GM23338 (cell line): ENCODE measurements around the gene CTAGE9. TPM values are rescaled to one million over a fixed set of nuclear protein-coding genes. Genes with fewer than 3 reads are reported as not detected.

ENCODE experiments used
- ATAC-seq: fragments of 200-7000 bp; cut with Tn5 transposase; 3 replicates; pipeline ENCODE4 v1.9.1; 2020
- DNase-seq: peaks from one replicate; pipeline ENCODE4 v3.0.0-alpha.2; 2015; ENCODE audit warnings: low spot score
- H2AFZ ChIP-seq: fragments of 200-600 bp; sonication (generic); 2 replicates; pipeline ENCODE4 v1.8.0; 2016; ENCODE audit warnings: antibody characterized with exemption, mild to moderate bottlenecking, moderate library complexity
- H3F3A ChIP-seq: fragments of 200-600 bp; sonication (generic); replicated peaks from 2 replicates; pipeline ENCODE4 v1.8.0; 2017; ENCODE audit warnings: antibody characterized with exemption, mixed run types, low read depth
- H3K27ac ChIP-seq: fragments of 200-600 bp; sonication (generic); 2 replicates; pipeline ENCODE4 v1.6.1; 2016; ENCODE audit warnings: low read depth
- H3K27me3 ChIP-seq: fragments of 200-600 bp; sonication (generic); 2 replicates; pipeline ENCODE4 v1.8.0; 2016; ENCODE audit warnings: mild to moderate bottlenecking, mixed run types, moderate library complexity; ENCODE audit not compliant: insufficient read depth
- H3K36me3 ChIP-seq: fragments of 200-600 bp; sonication (generic); 2 replicates; pipeline ENCODE4 v1.8.0; 2016; ENCODE audit warnings: mild to moderate bottlenecking; ENCODE audit not compliant: insufficient read depth
- H3K4me1 ChIP-seq: fragments of 200-600 bp; sonication (generic); 2 replicates; pipeline ENCODE4 v1.8.0; 2016; ENCODE audit warnings: mild to moderate bottlenecking, moderate library complexity; ENCODE audit not compliant: insufficient read depth
- H3K4me2 ChIP-seq: fragments of 200-600 bp; sonication (generic); 2 replicates; pipeline ENCODE4 v1.7.1; 2017; ENCODE audit warnings: mixed run types
- H3K4me3 ChIP-seq: fragments of 200-600 bp; sonication (generic); 2 replicates; pipeline ENCODE4 v1.6.1; 2016; ENCODE audit warnings: mixed run types
- H3K79me2 ChIP-seq: fragments of 200-600 bp; sonication (generic); replicated peaks from 2 replicates; pipeline ENCODE4 v1.8.0; 2017; ENCODE audit warnings: mild to moderate bottlenecking; ENCODE audit not compliant: insufficient read depth
- H3K9me2 ChIP-seq: fragments of 200-600 bp; sonication (generic); 2 replicates; pipeline ENCODE4 v1.8.0; 2017; ENCODE audit not compliant: insufficient read depth
- H4K20me1 ChIP-seq: fragments of 200-600 bp; sonication (generic); replicated peaks from 2 replicates; pipeline ENCODE4 v1.8.0; 2017; ENCODE audit warnings: mild to moderate bottlenecking; ENCODE audit not compliant: insufficient read depth
- H3K27ac Mint-ChIP-seq: 2 replicates; pipeline ENCODE4 v1.8.0; 2020; ENCODE audit warnings: inconsistent platforms, mild to moderate bottlenecking, moderate library complexity, mixed read lengths
- H3K27me3 Mint-ChIP-seq: 3 replicates; pipeline ENCODE4 v1.8.0; 2022; ENCODE audit warnings: low read depth, mild to moderate bottlenecking, moderate library complexity, mixed read lengths, inconsistent platforms; ENCODE audit not compliant: insufficient read depth, poor library complexity
- H3K36me3 Mint-ChIP-seq: 3 replicates; pipeline ENCODE4 v1.8.0; 2021; ENCODE audit warnings: low read depth, mild to moderate bottlenecking, inconsistent platforms, moderate library complexity, mixed read lengths
- H3K4me1 Mint-ChIP-seq: 3 replicates; pipeline ENCODE4 v1.8.0; 2020; ENCODE audit warnings: mild to moderate bottlenecking, inconsistent platforms, mixed read lengths
- H3K4me3 Mint-ChIP-seq: 3 replicates; pipeline ENCODE4 v1.8.0; 2021; ENCODE audit warnings: moderate library complexity, mild to moderate bottlenecking, inconsistent platforms, mixed read lengths
- H3K9me3 Mint-ChIP-seq: 3 replicates; pipeline ENCODE4 v1.8.0; 2020; ENCODE audit warnings: moderate library complexity, mild to moderate bottlenecking, inconsistent platforms, mixed read lengths
- CREB1 ChIP-seq: fragments of 250-450 bp; sonication (Bioruptor Pico); IDR thresholded peaks from 2 replicates; pipeline ENCODE4 v1.5.0; 2020; ENCODE audit warnings: low read depth, mild to moderate bottlenecking, moderate library complexity
- EZH2 ChIP-seq: fragments of 200-600 bp; sonication (generic); IDR thresholded peaks from one replicate; pipeline ENCODE4 v1.8.0; 2017; ENCODE audit warnings: antibody characterized with exemption, mild to moderate bottlenecking, low read depth; ENCODE audit not compliant: unreplicated experiment
- EZH2phosphoT487 ChIP-seq: fragments of 200-600 bp; sonication (generic); IDR thresholded peaks from one replicate; pipeline ENCODE4 v1.8.1; 2018; ENCODE audit warnings: antibody characterized with exemption; ENCODE audit not compliant: unreplicated experiment
- JUNB ChIP-seq: IDR thresholded peaks from one replicate; pipeline ENCODE4 v1.6.1; 2016; ENCODE audit warnings: antibody characterized with exemption; ENCODE audit not compliant: unreplicated experiment
- NANOG ChIP-seq: IDR thresholded peaks from 2 replicates; pipeline ENCODE4 v1.6.1; 2016; ENCODE audit warnings: antibody characterized with exemption, borderline replicate concordance
- POLR2AphosphoS5 ChIP-seq: IDR thresholded peaks from 2 replicates; pipeline ENCODE4 v1.6.1; 2016; ENCODE audit warnings: antibody characterized with exemption, low read depth
- STAT1 ChIP-seq: IDR thresholded peaks from one replicate; pipeline ENCODE4 v1.6.1; 2016; ENCODE audit warnings: antibody characterized with exemption; ENCODE audit not compliant: unreplicated experiment
- ZNF331 ChIP-seq: fragments of 250-450 bp; sonication (Bioruptor Pico); IDR thresholded peaks from 2 replicates; pipeline ENCODE4 v1.5.0; 2020; ENCODE audit warnings: low read depth, mild to moderate bottlenecking, moderate library complexity
- polyA plus RNA-seq: library from polyadenylated mRNA; unstranded; fragments of >200 nt; fragmentation: Nextera tagmentation; extraction: Ambion mirVana; gene quantifications from 2 replicates; pipeline ENCODE4 v1.2.1, GENCODE V29; 2016
- total RNA-seq: library from RNA; depleted of rRNA; stranded (reverse); fragments of >200 nt; shearing (Covaris generic); gene quantifications from 2 replicates; pipeline ENCODE4 v1.2.3, GENCODE V29; 2014
- TF ChIP-seq, protein P1 (sequence below): fragments of 250-450 bp; sonication (Bioruptor Pico); IDR thresholded peaks from 2 replicates; pipeline ENCODE4 v1.5.0; 2020; ENCODE audit warnings: mild to moderate bottlenecking, moderate library complexity
- TF ChIP-seq, protein P2 (sequence below), 2 experiments: fragments of 200-600 bp in 1 of 2; sonication (generic) in 1 of 2; conservative IDR thresholded peaks; 2 replicates each; pipeline versions ENCODE4 v1.5.1 to v1.6.1; 2016 to 2017; ENCODE audit warnings: antibody characterized with exemption in 2 of 2, low read depth in 2 of 2, mild to moderate bottlenecking in 2 of 2, moderate library complexity in 1 of 2
- TF ChIP-seq, protein P3 (sequence below): IDR thresholded peaks from 2 replicates; pipeline ENCODE4 v1.6.1; 2016; ENCODE audit warnings: antibody characterized with exemption

Gene CTAGE9
- total and polyA plus RNA-seq, 2 experiments from 2014 or later, result 0.10 to 0.13 TPM

DNA sequence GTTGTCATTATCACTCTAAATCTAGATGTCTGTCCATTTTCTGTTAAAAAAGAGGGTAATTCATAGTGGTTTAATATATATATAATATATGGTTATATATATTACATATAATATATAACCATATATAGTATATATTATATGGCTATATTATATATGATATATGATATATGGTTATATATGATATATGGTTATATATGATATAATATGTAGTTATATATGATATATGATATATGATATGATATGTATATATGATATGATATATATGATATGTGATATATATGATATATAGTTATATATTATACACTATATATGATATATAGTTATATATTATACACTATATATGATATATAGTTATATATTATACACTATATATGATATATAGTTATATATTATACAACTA is 18.2 kb downstream of the CTAGE9 start (continued):
- TF ChIP-seq, protein P1, sequence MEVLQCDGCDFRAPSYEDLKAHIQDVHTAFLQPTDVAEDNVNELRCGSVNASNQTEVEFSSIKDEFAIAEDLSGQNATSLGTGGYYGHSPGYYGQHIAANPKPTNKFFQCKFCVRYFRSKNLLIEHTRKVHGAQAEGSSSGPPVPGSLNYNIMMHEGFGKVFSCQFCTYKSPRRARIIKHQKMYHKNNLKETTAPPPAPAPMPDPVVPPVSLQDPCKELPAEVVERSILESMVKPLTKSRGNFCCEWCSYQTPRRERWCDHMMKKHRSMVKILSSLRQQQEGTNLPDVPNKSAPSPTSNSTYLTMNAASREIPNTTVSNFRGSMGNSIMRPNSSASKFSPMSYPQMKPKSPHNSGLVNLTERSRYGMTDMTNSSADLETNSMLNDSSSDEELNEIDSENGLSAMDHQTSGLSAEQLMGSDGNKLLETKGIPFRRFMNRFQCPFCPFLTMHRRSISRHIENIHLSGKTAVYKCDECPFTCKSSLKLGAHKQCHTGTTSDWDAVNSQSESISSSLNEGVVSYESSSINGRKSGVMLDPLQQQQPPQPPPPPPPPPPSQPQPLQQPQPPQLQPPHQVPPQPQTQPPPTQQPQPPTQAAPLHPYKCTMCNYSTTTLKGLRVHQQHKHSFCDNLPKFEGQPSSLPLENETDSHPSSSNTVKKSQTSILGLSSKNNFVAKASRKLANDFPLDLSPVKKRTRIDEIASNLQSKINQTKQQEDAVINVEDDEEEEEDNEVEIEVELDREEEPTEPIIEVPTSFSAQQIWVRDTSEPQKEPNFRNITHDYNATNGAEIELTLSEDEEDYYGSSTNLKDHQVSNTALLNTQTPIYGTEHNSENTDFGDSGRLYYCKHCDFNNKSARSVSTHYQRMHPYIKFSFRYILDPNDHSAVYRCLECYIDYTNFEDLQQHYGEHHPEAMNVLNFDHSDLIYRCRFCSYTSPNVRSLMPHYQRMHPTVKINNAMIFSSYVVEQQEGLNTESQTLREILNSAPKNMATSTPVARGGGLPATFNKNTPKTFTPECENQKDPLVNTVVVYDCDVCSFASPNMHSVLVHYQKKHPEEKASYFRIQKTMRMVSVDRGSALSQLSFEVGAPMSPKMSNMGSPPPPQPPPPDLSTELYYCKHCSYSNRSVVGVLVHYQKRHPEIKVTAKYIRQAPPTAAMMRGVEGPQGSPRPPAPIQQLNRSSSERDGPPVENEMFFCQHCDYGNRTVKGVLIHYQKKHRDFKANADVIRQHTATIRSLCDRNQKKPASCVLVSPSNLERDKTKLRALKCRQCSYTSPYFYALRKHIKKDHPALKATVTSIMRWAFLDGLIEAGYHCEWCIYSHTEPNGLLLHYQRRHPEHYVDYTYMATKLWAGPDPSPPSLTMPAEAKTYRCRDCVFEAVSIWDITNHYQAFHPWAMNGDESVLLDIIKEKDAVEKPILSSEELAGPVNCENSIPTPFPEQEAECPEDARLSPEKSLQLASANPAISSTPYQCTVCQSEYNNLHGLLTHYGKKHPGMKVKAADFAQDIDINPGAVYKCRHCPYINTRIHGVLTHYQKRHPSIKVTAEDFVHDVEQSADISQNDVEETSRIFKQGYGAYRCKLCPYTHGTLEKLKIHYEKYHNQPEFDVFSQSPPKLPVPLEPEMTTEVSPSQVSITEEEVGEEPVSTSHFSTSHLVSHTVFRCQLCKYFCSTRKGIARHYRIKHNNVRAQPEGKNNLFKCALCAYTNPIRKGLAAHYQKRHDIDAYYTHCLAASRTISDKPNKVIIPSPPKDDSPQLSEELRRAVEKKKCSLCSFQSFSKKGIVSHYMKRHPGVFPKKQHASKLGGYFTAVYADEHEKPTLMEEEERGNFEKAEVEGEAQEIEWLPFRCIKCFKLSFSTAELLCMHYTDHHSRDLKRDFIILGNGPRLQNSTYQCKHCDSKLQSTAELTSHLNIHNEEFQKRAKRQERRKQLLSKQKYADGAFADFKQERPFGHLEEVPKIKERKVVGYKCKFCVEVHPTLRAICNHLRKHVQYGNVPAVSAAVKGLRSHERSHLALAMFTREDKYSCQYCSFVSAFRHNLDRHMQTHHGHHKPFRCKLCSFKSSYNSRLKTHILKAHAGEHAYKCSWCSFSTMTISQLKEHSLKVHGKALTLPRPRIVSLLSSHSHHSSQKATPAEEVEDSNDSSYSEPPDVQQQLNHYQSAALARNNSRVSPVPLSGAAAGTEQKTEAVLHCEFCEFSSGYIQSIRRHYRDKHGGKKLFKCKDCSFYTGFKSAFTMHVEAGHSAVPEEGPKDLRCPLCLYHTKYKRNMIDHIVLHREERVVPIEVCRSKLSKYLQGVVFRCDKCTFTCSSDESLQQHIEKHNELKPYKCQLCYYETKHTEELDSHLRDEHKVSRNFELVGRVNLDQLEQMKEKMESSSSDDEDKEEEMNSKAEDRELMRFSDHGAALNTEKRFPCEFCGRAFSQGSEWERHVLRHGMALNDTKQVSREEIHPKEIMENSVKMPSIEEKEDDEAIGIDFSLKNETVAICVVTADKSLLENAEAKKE (CRISPR knock-in tag), result no peak
- TF ChIP-seq ZNF331 (CRISPR knock-in tag) (no peak), EZH2 (no peak)

DNA sequence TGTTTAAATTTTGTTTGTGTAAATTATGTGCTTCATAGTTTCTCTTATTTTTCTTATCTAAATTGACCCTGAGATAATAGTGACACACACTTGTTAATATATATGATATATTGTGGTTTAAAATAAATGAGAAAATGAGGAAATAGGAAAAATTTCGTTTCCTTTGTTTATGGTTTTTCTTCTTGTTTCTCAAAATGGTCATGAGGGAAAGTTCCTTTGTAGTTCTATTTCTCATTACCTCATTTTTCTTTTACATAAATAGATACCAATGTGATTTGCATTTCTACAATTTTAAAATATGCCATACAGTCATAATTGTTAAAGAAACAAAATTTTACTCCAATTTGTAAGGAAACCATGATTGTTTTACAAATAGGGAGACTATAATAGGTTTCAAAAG is 18.8 kb downstream of the CTAGE9 start:
- no peaks in the 10 kb centered on the region for H3K79me2 ChIP-seq
- TF ChIP-seq JUNB (no peak), POLR2AphosphoS5 (no peak), CREB1 (no peak), EZH2phosphoT487 (no peak), STAT1 (no peak), NANOG (no peak)
- TF ChIP-seq, protein P2, sequence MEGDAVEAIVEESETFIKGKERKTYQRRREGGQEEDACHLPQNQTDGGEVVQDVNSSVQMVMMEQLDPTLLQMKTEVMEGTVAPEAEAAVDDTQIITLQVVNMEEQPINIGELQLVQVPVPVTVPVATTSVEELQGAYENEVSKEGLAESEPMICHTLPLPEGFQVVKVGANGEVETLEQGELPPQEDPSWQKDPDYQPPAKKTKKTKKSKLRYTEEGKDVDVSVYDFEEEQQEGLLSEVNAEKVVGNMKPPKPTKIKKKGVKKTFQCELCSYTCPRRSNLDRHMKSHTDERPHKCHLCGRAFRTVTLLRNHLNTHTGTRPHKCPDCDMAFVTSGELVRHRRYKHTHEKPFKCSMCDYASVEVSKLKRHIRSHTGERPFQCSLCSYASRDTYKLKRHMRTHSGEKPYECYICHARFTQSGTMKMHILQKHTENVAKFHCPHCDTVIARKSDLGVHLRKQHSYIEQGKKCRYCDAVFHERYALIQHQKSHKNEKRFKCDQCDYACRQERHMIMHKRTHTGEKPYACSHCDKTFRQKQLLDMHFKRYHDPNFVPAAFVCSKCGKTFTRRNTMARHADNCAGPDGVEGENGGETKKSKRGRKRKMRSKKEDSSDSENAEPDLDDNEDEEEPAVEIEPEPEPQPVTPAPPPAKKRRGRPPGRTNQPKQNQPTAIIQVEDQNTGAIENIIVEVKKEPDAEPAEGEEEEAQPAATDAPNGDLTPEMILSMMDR (conservative IDR thresholded peaks at IDR 0.05; ENCODE audit: low read depth in 2 of 2), result no peak
- TF ChIP-seq, protein P3, sequence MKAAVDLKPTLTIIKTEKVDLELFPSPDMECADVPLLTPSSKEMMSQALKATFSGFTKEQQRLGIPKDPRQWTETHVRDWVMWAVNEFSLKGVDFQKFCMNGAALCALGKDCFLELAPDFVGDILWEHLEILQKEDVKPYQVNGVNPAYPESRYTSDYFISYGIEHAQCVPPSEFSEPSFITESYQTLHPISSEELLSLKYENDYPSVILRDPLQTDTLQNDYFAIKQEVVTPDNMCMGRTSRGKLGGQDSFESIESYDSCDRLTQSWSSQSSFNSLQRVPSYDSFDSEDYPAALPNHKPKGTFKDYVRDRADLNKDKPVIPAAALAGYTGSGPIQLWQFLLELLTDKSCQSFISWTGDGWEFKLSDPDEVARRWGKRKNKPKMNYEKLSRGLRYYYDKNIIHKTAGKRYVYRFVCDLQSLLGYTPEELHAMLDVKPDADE, result no peak
- ATAC-seq, result no peak

More for the DNA sequence above, 18.8 kb downstream of the CTAGE9 start:
- peaks cover 23% of the 10 kb centered on the region for H3K4me1 Mint-ChIP-seq
- Histone ChIP-seq H3K4me1 (peaks cover 32% of the 10 kb centered on the region), H3K4me2 (no peak overlapping the region), H3K27me3 (no peaks in the 10 kb centered on the region), H3F3A (no peaks in the 10 kb centered on the region; the same call in 1 of the 2 replicates), H2AFZ (no peak overlapping the region), H3K27ac (no peak overlapping the region), H3K9me2 (no peaks in the 10 kb centered on the region), H3K4me3 (no peak overlapping the region), H4K20me1 (no peaks in the 10 kb centered on the region), H3K36me3 (no peaks in the 10 kb centered on the region)
- no peak for DNase-seq
- no peaks in the 10 kb centered on the region for H3K36me3 Mint-ChIP-seq
- H3K27ac Mint-ChIP-seq, result no peak overlapping the region
- no peak overlapping the region for H3K4me3 Mint-ChIP-seq
- H3K9me3 Mint-ChIP-seq, result no peaks in the 10 kb centered on the region
- H3K27me3 Mint-ChIP-seq, result no peaks in the 10 kb centered on the region
